Uterus (tissue), 2 donors: Measurements from ENCODE around the gene PROB1.

Experiments
- POLR2A ChIP-seq, 2 donors: fragments of 450-650 bp; IDR thresholded peaks; one replicate each; pipeline ENCODE4 v1.6.1; 2016; ENCODE audit warnings: antibody characterized with exemption in 2 of 2, mild to moderate bottlenecking in 1 of 2, moderate library complexity in 1 of 2
- TF ChIP-seq, protein P1 (sequence below), 4 experiments: fragments of 200-600 bp in 2 of 4; fragments of 450-650 bp in 2 of 4; sonication (generic) in 2 of 4; IDR thresholded peaks; one replicate each; pipeline ENCODE4 v1.5.1; 2016 to 2019; ENCODE audit warnings: antibody characterized with exemption in 4 of 4, mild to moderate bottlenecking in 2 of 4, moderate library complexity in 1 of 4

DNA sequence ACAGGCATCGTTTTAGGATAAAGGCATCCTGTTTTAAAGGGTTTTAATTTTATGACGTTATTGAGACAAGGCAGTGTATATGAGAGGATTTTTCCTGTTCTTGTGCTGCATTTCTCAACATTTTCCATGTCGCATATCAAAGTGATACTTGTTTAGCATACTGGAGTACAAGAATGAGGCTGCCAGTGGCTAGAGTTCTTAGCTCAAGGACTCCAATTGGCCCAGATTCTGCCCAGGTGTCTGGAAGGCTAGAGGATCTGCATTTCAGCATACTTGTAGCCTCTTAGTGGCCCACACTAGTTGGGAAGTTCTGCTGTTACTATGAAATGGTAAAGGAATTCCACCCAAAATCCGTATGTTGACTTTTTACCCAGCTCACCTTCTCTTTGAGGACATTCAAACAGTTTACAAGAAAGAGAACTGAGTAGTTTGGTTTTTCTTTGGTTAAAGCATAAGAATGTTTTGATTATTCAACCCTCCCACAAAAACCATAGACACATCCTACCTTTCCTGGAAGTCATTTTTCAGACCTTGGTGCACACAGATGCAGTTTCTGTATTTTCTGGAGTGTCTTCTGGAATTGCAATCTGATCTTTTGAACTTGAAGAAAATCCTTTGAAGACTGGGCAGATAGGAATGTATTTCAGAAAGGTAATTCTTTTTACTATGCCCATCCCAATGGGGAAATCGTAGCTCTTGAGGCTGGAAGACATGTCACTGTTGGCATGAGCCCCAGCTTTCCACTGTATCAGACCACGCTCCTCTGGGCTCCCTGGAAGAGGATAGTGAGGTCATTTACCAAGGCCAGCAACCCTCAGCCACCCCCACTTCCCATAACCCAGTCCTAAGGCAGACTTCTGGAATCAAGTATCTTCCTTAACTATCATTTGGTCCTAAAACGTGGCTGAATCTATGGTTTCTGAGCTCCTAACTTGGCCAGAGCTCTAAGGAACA is 23.1 kb downstream of the PROB1 start:
- no peak for TF ChIP-seq POLR2A (IDR thresholded peaks at IDR 0.05)
- TF ChIP-seq, protein P1, sequence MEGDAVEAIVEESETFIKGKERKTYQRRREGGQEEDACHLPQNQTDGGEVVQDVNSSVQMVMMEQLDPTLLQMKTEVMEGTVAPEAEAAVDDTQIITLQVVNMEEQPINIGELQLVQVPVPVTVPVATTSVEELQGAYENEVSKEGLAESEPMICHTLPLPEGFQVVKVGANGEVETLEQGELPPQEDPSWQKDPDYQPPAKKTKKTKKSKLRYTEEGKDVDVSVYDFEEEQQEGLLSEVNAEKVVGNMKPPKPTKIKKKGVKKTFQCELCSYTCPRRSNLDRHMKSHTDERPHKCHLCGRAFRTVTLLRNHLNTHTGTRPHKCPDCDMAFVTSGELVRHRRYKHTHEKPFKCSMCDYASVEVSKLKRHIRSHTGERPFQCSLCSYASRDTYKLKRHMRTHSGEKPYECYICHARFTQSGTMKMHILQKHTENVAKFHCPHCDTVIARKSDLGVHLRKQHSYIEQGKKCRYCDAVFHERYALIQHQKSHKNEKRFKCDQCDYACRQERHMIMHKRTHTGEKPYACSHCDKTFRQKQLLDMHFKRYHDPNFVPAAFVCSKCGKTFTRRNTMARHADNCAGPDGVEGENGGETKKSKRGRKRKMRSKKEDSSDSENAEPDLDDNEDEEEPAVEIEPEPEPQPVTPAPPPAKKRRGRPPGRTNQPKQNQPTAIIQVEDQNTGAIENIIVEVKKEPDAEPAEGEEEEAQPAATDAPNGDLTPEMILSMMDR (IDR thresholded peaks at IDR 0.05), result no peak
